ENCODE data around the gene RAD51B.

The RAD51B gene

DNA sequence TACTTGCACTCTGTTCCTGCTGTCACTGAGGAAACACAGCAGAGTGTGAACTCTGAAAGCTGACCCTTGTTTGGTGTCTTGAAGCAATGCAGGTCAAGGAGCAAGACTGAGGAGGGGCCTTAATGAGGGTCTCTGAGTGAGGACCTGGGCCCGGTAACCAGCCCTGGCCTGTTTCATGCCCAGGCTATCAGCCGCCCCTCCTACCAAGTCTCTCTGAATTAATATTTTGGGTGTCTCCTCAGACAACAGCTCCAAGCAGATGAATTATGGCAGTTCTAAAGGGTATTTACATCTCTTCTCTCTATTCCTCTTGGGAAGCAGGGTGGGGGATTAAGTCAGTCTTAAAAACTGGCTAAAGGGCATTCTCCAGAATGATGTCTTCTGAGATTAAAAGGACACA, 578.8 kb downstream of the RAD51B start:
- no peak for FAIRE-seq

DNA sequence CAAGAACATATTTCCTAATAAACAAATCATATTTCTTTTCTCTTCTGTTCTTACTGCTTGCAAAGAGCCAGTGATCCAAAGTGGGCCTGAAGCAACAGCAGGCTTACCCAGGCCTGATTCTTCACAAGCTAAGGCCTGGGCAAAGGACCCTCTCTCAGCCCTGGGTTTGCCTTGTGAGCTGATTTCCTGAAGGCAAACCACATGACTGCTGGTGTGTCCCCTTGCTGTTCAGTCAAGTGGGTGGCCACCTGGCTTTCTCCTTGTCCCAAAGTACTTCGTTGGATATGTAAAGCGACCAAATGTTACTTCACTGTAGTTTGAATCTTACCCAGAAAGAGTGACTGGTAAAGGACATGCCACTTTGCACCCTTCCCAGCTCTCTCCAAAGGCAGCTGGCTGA, 580.4 kb downstream of the RAD51B start:
- no peak for FAIRE-seq

DNA sequence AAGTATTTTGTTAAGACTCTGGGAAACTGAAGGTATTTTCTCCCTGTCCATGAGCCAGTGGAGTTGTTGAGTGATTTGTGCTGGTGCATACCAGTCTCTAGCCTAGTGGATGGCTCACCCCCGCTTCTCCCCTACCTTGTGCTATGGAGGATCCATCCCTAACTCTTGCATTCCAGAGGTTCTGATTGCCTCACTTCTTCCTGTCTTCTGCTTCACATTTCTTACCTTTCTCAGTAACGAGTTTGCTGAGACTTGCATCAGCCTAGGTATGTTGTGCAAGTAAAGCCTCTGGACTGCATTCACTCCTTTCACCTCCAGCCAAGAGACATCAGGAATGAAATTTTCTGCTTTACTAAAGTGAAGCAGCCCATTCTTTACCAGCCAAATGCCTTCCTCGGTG, 581.7 kb downstream of the RAD51B start:
- FAIRE-seq, result no peak

DNA sequence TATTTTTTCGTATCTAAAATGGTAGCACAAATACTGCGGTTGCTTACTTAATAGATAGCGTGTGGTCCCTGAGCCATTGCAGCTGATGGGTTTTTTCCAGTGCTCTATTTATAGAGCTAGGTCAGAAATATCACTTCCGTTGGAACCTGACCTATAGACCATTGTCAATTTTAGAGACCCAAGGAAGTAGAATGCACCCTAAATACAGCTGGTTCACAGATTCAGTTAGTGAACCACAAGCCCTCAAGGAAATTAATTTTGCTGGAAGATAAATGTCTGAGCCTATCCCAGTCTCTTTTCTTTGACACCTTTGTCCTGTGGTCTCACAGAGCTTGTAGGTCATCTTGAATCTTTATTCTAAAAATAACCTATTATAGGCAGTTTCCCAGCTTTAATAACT, 582.3 kb downstream of the RAD51B start:
- FAIRE-seq, result no peak

DNA sequence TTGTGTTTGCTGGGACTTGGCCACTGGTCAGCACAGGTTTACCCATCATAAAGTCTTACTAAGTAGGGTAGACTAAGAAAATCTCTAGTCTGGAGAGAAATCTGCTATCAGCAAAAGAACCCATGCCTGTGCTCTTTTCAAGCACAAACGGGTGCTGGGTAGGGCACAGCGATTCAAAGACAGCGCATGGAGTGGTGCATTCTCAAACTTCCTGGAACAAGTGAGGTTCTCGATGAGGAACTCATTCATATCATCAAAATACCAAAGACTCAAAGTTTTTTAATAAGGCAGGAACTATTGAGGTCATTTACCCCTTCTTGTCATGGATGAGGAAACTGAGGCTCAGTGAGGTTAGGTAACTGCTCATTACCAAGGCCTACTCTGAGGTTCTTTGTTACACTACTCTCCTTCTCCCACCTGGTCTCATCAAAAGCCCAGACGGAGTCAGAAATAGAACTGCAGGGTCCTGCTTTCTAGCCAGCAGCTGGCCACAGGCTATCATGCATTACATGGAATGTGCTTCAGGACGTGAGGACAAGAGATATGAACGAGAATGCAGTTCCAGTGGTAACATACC, 583.0 kb downstream of the RAD51B start:
- FAIRE-seq, result no peak

DNA sequence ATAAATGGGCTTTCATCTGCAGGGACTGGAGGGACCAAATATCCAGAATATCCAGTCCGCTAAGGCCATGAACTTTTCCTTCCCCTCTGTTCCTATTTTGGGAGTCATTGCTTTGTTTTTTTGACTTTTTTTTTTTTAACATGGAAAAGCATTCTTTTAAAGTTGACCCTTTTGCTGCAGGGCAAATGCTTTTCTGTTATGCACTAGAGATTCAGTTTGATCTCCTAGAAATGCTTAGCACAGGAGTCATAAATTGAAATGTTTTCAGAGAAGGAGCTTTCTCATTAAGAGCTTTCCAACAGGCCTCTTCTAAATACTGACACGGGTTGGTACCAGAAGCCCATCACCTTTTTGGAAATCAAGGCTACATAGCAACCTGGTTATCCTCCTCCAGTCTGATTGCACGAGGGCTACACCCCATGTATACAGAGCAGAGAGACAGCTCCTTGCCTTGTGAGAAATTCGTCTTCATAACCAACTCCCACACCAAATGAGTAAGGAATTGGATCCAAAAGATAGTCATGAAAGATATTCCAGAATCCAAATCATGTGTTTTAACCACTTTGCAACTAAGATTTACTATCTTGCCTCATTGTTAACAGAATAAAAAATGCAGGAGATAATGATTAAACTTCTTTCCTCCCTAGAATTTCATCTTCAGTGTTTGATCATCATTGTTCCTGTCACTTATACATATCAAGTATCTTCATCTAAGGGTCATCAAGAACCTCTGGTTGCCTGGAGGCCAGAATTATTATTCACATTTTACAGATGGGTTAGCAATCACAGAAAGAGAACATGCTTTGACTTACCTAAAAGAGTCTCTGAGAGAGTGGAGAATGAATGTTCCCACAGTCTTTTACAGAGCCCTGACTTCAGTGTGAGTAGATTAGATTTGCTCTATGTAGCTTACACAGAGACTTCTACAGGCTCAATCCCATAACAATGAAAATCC, 583.9 kb downstream of the RAD51B start:
- FAIRE-seq, result no peak

DNA sequence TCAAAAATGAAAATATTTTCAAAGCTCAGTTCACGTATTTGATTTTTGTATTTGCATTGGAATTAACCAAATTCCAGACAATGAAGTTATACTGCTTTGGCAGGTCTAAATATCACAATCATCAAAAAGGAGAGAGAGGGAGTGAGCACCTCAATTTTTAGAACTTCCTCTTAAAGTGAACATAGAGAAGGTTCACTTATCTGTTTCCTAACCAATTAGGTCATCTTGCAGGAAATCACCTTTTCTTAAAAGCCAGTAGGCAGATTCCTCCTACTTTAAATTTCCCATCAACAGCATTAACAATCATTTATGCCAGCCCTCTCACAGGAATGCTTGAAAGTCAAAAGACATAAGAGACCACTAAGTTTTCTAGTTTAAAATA, 584.6 kb downstream of the RAD51B start:
- FAIRE-seq, result no peak

DNA sequence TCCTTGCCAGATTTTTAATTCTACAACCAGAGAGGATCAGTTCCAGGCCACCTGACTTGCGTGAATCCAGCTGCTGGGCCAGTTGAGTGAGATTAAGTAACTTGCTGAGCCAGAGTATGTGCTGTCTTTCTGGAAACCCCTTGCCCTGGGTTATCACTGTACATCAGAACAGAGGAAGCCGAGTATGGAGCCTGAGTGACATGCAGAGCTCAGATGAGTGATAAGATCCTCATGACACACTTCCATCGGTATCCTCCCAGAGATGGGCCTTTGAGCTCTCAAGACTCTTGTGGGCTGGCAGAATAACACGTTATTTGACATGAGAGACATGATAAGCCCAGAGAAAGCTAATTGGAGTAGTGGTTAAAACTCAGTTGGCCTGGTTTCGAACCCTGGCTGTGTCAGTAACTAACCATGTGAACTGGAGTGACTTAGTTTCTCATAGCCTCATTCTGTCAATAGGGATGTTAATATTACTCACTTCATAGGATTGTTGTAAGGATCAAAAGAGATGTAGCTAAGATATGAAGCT, 585.1 kb downstream of the RAD51B start:
- FAIRE-seq, result no peak

DNA sequence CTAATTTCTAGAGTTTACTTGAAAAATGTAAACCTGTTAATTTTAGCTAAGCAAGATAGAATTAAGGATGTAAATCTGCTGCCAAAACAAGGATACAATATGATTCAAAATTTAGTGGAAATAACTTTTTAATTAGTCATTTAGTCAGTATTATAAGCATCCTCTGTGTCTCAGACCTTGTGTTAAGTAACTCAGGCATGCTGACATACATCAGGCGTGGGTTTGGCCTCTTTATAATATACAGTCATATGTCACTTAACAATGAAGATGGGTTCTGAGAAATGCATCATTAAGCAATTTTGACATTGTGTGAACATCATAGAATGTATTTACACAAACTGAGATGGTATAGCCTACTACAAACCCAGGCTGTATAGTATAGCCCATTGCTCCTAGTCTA, 586.4 kb downstream of the RAD51B start:
- FAIRE-seq, result no peak

DNA sequence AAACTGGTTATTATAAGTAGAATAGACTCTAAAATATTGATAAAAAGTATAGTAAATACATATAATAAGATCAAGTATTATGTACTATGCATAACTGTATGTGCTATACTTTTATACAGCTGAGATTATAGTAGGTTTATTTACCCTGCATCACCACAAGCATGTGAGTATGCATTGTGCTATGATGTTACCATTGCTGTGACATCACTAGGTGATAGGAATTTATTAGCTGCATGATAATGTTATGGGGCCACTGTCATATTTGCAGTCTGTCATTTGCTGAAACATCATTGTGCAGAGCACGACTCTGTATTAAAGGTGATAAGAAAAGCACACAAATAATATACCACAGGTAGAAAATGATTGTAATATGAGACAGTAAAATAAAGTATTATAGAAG, 587.7 kb downstream of the RAD51B start:
- no peak for FAIRE-seq

DNA sequence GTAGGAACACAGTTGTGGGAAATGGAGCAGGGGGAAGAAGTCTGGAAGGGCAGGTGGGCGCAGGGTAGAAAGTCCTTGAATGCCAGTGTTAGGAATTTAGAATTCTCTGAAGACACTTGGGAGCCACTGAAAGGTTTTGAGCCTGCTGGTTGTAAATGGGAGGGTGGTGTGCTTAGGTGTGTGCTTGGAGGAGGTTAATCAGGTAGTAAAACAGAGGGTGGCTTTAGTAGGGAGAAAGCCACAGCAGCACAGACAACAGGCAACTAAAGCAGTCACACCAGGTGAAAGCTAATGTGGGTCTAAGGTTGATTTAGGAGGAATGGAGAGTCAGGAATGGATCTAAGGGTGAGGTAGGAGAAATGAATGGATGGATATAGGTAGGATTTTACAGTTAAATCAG, 588.2 kb downstream of the RAD51B start:
- FAIRE-seq, result no peak

DNA sequence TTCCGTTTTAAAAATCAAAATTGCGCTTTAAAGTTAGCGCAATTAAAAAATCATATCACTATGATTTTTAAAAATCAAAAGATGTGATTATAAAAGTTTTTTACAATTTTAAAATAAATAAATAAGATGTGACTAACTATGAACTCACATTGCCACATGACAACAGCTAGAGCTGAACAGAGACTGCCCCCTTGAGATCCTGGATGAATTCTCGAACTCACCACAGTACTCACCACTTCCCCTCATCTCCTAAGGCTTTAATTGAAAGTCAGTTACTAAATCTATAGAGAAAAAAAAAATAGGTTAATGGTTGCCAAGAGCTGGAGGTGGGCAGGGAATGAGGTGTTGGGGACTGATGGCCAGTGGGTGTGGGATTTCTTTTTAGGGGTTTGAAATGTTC, 589.1 kb downstream of the RAD51B start:
- FAIRE-seq, result peak; percentile 40

DNA sequence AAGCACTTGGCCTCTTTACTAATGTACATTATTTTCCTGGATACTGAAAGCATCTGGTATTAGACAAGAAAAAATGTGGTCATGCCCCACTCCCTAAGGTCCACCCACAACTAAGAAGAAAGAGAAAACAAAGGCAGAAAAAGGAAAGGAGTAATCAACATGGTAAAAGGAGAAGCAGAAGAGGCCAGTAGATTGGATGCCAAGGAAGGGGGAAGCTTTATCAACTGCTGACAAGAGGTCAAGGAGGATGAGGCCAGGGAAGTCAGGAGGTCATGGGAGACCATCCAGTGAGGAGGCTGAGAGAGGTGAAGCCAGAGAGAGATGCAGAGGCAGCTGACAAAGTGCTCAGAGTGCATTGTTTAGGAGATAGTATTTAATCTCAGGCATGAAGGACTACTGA, 589.8 kb downstream of the RAD51B start:
- no peak for FAIRE-seq

DNA sequence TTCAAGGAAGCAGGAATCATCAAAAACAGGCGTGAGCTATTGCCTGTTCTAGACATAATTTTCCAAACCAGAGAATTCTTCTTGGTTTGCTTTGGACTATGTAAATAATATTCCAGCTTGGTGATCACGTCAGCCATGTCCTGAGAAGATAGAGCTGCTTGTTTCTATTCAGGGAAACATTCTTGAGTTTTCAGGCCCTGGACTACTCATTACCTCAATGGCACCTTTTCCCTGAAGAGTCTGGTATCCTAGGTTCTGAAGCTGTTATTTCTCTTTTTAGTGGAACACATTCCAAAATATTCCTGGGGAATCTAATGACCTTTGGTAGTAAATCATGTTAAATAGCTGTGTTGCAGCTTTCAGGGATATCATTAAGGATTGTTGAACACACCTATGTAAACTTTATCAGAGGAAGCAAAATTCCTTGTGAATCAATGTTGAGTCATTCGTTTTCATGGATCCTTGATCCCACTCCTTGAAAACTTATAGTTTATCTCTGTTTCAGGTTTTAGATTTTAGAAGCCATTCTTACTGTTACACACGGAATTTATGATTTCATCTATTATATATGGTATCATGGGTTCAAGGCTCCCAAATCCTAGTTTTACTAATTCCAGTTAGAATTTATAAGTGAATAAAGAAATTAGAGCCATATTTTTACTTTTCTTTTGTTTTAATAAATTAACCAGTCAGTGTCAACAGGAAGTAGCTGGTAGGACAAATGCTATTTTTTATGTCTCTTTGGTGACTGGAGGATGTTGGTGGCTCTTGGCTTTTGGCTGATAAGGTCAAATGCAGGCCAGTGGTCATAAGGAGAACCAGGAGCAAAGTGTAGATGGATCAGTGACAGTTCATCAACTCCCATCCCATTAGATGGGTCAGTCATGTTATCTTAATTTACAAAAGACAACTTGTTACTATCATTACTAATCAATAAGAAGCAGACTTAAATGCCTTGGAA, 593.2 kb downstream of the RAD51B start:
- FAIRE-seq, result no peak

DNA sequence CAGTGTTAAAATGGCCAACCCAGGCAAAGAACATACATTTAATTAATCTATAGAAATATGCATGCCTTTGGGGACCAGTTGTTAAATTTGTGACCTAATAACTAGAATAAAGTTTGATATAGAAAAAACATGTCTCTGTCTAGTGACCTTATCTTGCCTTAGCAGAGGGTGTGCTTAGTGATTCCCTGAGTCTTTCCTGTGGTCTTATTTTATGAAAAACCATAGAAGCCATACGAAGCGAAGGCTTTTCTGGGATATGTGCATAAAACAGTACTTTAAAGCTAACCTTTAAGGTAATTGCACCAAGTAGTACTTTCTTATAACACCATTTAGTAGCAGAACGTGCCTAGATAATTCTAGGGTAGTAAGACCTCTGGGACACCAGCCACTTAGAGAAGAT, 593.9 kb downstream of the RAD51B start:
- FAIRE-seq, result no peak

DNA sequence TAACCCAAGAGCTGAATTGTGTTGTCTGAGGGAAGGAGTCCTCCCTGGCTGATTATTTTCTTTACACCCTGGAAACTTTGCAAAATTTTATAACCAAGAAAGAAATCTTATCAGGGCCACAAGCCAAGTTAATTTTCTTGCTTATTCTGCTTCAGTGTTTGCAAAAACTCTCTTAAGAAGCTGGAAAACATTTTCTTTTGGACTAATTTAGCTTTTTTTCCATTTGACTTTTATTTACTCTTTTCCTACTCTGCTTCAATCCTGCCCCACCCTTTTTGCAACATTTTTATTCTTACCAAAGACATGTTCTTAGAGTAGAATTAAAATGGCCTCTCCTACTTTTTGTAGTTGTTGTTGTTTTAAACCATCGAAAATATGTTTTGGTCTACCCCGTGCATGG, 594.5 kb downstream of the RAD51B start:
- no peak for FAIRE-seq

DNA sequence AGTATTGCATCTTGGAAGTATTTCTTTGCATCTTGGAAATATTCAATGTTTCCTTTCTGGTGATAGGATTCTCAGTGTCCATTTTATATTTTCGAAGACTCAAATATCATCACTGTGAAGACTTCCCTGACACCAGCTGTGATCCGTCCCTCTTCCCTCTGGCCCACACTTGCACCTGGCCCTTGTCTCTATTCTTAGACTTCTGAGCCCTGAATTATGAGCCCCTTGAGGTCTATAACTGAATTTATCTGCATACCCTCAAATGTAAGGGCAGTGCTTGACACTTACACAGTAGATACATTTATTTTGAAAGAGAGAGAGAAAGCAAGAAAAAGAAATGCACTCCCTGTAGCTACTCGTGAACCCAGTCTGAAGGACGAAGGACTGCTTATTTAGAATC, 596.6 kb downstream of the RAD51B start:
- FAIRE-seq, result no peak

DNA sequence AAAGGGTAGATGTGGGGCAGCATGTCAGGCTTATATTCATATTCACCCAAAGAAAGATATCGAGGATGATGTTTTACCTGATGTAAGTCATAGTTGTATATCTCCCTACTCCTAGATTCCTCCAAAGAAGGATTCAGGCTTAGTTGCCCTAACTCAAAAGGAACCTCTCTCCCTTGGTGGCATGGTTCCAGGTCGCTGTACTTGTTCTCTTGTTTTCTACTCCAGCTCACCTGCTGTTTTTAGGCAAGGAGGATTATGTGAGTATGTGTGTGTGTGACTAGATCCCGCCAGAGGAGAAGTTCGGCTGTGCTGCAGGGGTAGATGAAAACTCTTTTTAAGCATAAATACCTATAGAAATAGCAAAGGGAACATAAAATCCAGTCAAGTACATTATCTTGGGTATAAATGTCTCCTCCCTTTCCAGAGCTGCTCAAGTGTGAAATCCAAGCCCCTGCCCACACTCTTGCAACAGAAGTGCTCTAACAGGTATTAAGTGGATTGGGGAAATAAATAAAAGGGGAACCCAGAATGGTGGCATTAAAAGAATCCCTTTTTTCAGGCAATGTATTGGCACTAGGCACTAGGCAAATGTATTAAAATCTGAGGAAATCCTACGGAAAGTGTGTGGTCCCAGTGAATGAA, 597.6 kb downstream of the RAD51B start:
- no peak for FAIRE-seq

DNA sequence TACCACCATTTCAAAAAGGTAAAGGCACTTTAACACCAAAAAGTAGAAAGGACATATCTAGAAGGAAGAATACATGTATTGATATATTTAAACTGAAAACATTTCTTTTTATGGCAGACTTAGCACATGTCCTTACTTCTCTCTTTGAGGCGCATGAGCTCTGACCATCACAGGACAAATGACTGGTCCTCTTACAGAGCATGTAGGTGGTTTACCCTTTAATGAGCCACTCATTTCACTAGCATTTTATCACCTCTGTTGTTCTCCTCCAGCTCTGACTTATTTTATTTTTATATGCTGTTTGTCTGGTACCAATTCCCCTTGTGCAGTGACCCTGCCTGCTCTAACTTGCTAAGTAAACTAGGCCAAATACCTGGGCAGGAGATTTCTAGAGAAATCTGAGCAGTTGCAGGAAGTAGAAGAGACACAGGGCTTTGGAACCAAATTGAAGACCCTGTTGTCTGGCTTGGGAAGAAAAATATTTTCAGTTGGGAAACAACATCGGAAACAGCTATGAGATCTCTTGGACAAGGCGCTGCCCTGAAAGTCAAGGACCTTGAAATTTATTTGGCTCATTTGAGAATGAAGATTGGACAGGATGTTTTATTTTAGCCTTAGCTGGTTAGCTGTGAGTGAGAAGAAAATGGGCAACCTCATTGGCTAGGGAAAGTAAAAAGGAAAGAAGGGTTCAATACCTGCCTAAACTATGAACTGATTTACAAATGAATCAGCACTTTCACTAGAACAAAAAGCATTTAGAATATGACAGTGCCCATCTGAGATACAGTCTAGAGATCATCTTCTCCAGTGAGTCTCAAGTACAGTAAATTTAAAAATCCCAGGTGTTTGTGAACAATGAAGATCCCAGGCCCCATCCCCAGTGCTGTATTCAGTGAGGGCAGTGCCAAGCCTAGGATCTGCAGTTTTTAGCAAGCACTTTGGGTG, 598.9 kb downstream of the RAD51B start:
- FAIRE-seq, result no peak

DNA sequence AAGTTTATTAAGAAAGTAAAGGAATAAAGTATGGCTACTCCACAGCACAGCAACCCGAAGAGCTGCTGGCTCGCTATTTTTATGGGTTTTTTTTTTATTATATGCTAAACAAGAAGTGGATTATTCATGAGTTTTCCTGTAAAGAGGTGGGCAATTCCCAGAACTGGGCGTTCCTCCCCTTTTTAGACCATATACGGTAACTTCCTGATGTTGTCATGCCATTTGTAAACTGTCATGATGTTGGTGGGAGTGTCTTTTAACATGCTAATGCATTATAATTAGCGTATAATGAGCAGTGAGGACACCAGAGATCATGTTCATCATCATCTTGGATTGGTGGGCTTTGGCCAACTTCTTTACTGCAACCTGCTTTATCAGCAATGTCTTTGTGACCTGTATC, 600.8 kb downstream of the RAD51B start:
- no peak for FAIRE-seq

DNA sequence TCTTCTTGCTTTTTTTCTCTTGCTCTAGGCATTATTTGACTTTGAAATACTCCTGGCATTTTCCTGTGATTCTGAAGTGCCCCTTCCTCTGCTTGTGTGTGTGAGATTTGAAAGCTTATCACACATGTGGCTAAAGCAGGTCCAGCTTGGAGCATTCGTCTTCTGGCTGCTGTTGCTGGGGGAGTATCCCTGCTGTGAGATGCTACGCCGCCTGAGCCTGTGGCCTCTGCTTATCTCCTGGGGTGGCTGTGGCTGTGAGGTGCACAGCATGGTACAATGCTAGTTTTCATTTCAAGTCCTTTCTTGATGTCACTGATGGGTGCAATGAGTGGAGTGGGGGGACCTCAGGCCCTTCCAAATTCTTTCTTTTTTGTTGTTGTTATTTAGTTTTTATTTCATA, 601.5 kb downstream of the RAD51B start:
- no peak for FAIRE-seq

DNA sequence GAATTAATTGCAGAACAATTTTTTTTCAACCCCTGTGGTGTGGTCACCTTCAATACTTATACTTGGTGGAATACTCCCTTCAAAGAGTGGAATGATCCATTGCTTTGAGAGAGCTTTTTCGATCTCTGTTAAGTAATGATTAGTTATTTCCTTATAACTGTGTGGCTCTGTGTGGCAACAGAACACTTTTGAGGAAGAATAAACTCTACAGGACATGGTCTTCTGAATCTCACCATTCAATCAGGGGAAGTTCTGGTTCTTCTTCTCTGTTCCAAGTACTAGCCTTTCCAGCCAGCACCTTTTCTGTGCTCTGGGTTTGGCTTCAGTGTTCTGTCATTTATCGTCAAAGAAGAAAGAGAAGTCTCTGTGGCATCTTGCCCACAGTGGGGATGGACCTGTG, 604.1 kb downstream of the RAD51B start:
- FAIRE-seq, result no peak

Measured in TTC549 (cell line).